Kidney (tissue), 14 donors: ENCODE results near the gene ABHD17A. TPM values are rescaled to one million over a fixed set of nuclear protein-coding genes. Genes with fewer than 3 reads are reported as not detected.

Experiments
- DNase-seq, 5 donors: peaks; one replicate each; pipeline ENCODE4 v3.0.0-alpha.2; 2013 to 2020
- FAIRE-seq: peaks from 2 replicates; lab custom pipeline; 2012; peaks lifted over from hg19 to GRCh38; lab: Jason Lieb, UNC
- H3K27ac ChIP-seq, 2 donors: one replicate each; pipeline ENCODE4 v1.7.0; 2013; ENCODE audit warnings: low read depth in 2 of 2, low read length in 2 of 2, inconsistent platforms in 1 of 2
- H3K27me3 ChIP-seq: one replicate; pipeline ENCODE4 v1.7.1; 2013; ENCODE audit warnings: low read length, inconsistent platforms; ENCODE audit not compliant: control insufficient read depth, insufficient read depth
- H3K36me3 ChIP-seq, 3 donors: one replicate each; pipeline versions ENCODE4 v1.7.0 to v1.7.1; 2013; ENCODE audit warnings: low read length in 3 of 3, control low read depth in 1 of 3, inconsistent platforms in 1 of 3; ENCODE audit not compliant: insufficient read depth in 3 of 3, control insufficient read depth in 2 of 3
- H3K4me1 ChIP-seq, 3 donors: one replicate each; pipeline versions ENCODE4 v1.7.0 to v1.7.1; 2013; ENCODE audit warnings: low read length in 3 of 3, inconsistent platforms in 1 of 3, low read depth in 1 of 3; ENCODE audit not compliant: control insufficient read depth in 2 of 3, insufficient read depth in 2 of 3
- H3K4me3 ChIP-seq, 3 donors: one replicate each; pipeline versions ENCODE4 v1.7.0 to v1.8.1; 2013; ENCODE audit warnings: low read length in 3 of 3, control low read depth in 1 of 3, inconsistent platforms in 1 of 3
- H3K9ac ChIP-seq, 3 donors: one replicate each; pipeline versions ENCODE4 v1.7.0 to v1.7.1; 2013; ENCODE audit warnings: low read length in 3 of 3, control low read depth in 1 of 3, inconsistent platforms in 1 of 3
- H3K9me3 ChIP-seq, 3 donors: one replicate each; pipeline versions ENCODE4 v1.7.0 to v1.7.1; 2013; ENCODE audit warnings: low read length in 3 of 3, control low read depth in 1 of 3, inconsistent platforms in 1 of 3; ENCODE audit not compliant: control insufficient read depth in 2 of 3, insufficient read depth in 1 of 3
- CTCF ChIP-seq: IDR thresholded peaks from 3 replicates; pipeline ENCODE4 v1.5.1; 2012; ENCODE audit warnings: mild to moderate bottlenecking, moderate library complexity, borderline replicate concordance; ENCODE audit not compliant: insufficient read depth; ENCODE audit errors: extremely low read depth
- intact Hi-C: fragments of 100-400 bp; cut with DNase I; formaldehyde crosslinking; loops from one replicate; pipeline ENCODE4 v1.11.1; 2022
- polyA plus RNA-seq: library from polyadenylated mRNA; stranded (reverse); fragments of 350-450 nt; fragmentation: Illumina TruSeq; extraction: RNeasy Lipid Tissue Mini Kit (QIAGEN cat#74804); gene quantifications from one replicate; pipeline ENCODE4 v1.2.3, GENCODE V29; 2014; ENCODE audit warnings: low read depth, low replicate concordance; ENCODE audit not compliant: insufficient read depth
- total RNA-seq: library from RNA; stranded (reverse); fragmentation: NEBNext Ultra II Directional; extraction: Animal tissue kit (Norgen Biotek cat#: 25700); gene quantifications from one replicate; pipeline ENCODE4 v1.2.1, GENCODE V29; 2021
- donor health status: control.
- donor health status: control.
- donor health status: control.
- donor health status: control.
- donor health status: control.
- donor health status: DM: yes; HTN: yes; CAD: no.
- donor health status: Normal renal cell carcinoma (clear cell type).

The ABHD17A gene
- total and polyA plus RNA-seq, 2 donors from 2014 or later = 63.8 to 65.1 TPM

DNA sequence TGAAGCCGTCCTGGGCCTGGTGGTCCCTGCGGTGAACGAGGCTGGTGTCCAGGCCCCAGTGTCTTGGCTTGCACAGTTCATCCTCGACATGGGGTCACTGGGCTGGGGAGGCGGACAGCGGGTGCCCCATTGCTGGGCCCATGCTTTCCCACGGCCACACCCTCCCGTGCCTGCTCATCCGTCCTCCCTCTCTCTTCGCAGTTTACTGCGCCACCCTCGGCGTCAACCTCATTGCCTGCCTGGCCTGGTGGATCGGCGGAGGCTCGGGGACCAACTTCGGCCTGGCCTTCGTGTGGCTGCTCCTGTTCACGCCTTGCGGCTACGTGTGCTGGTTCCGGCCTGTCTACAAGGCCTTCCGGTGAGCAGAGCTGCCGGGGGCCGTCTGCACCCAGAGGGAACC, 32.6 kb upstream of the ABHD17A start:
- FAIRE-seq (no peak), DNase-seq (no peak)
- intact Hi-C loops = no loop called here
- Histone ChIP-seq H3K27me3 (no peaks in the 10 kb centered on the region), H3K4me1 (peaks cover 0 to 6% (median 0%) of the 10 kb centered on the region in 3 donors), H3K9ac (no peak overlapping the region), H3K9me3 (no peaks in the 10 kb centered on the region), H3K36me3 (peaks cover 2 to 11% (median 7%) of the 10 kb centered on the region in 3 donors), H3K4me3 (no peak overlapping the region), H3K27ac (no peak overlapping the region)
- no peak for TF ChIP-seq CTCF

DNA sequence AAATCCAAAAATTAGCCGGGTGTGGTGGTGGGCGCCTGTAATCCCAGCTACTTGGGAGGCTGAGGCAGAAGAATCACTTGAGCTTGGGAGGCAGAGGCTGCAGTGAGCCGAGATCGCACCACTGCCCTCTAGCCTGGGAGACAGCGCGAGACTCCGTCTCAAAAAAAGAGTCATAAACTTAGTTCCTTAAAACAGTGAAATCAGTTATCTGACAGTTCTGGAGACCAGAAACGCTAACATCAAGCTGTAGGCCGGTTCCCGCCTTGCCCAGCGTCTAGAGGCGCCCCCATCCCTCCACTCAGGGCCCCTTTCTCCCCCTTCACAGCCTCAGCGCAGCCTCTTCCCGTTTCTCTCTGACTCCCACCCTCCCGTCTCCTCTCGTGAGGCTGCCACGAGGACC, 31.9 kb upstream of the ABHD17A start:
- Histone ChIP-seq H3K4me1 (peaks cover 0 to 6% (median 0%) of the 10 kb centered on the region in 3 donors), H3K4me3 (no peak overlapping the region), H3K36me3 (peaks cover 0 to 7% (median 3%) of the 10 kb centered on the region in 3 donors), H3K9ac (no peak overlapping the region), H3K9me3 (no peaks in the 10 kb centered on the region), H3K27me3 (no peaks in the 10 kb centered on the region), H3K27ac (no peak overlapping the region)
- DNase-seq (no peak), FAIRE-seq (no peak)
- intact Hi-C loops = no loop called here
- TF ChIP-seq CTCF = no peak

DNA sequence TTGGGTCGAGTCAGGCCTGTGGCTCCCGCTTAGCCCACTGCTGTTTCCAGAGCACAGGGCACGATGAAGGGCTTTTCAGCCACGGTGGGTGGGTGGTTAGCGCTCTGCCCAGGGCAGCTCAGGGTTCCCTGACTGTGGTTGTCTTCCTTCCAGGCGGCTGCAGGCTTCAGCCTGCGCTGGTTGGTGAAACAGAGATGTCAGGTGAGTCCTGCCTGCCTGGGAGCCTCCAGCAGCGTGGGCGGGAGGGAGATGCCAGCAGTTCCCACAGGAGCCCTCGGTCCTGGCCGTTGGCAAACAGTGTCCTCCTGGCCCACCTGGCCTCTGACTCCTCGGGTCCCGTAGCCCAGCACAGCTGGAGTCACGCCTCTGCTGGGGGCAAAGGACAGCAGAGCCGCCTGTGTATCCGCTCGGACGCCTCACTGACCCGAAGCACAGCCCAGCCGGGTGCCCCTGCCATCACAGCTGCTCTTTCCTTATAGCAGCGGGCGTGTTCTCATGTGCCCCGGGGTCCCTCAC, 29.6 kb upstream of the ABHD17A start:
- Histone ChIP-seq H3K9ac (no peak overlapping the region), H3K36me3 (peaks cover 0 to 3% (median 0%) of the 10 kb centered on the region in 3 donors), H3K4me3 (no peak overlapping the region), H3K27me3 (no peaks in the 10 kb centered on the region), H3K4me1 (peaks cover 0 to 7% (median 0%) of the 10 kb centered on the region in 3 donors), H3K9me3 (no peaks in the 10 kb centered on the region), H3K27ac (no peak overlapping the region)
- DNase-seq = no peak
- intact Hi-C loops = no loop called here
- no peak for FAIRE-seq
- TF ChIP-seq CTCF = no peak
